ENCODE measurements around the gene SAMM50.
"Not testable (repeated sequence)": the region's sequence is repeated elsewhere in the genome, so short reads cannot be mapped to it uniquely, and the experiment has no call there.

SAMM50 gene

GRCh38 chr22:44004104-44004460, 48.8 kb downstream of the SAMM50 start:
- no peak for DNase-seq

GRCh38 chr22:44005524-44005923, 50.3 kb downstream of the SAMM50 start:
- no peak for DNase-seq

- DNase-seq = no peak
These were observed 56.9 kb downstream of the SAMM50 start for GRCh38 chr22:44012162-44012561.

GRCh38 chr22:44012591-44012990, 57.3 kb downstream of the SAMM50 start:
- no peak for DNase-seq

- DNase-seq = no peak
These were observed 59.0 kb downstream of the SAMM50 start for GRCh38 chr22:44014241-44014640.

- DNase-seq = not testable (repeated sequence)
These were observed 61.3 kb downstream of the SAMM50 start for GRCh38 chr22:44016586-44016985.

GRCh38 chr22:44018594-44018993, 63.4 kb downstream of the SAMM50 start:
- DNase-seq = no peak

GRCh38 chr22:44019416-44019815, 64.2 kb downstream of the SAMM50 start:
- DNase-seq = no peak

- no peak for DNase-seq
These were observed 64.6 kb downstream of the SAMM50 start for GRCh38 chr22:44019846-44020245.

GRCh38 chr22:44020981-44021380, 65.7 kb downstream of the SAMM50 start:
- no peak for DNase-seq

- no peak for DNase-seq
These were observed 68.4 kb downstream of the SAMM50 start for GRCh38 chr22:44023404-44024287.

- no peak for DNase-seq
These were observed 69.2 kb downstream of the SAMM50 start, which contains the start of gene PARVB for GRCh38 chr22:44024288-44024921. TSS of gene PARVB (plus strand) at chr22:44024302. CDS start at chr22:44024340, 38 bp downstream.

- DNase-seq = no peak
These were observed 70.2 kb downstream of the SAMM50 start for GRCh38 chr22:44025171-44026065.

- no peak for DNase-seq
These were observed 70.9 kb downstream of the SAMM50 start for GRCh38 chr22:44026066-44026629.

GRCh38 chr22:44026630-44027511, 71.6 kb downstream of the SAMM50 start:
- DNase-seq = peak in 3 of 4 experiments; percentile 26 to 40 (median 26)

- no peak for DNase-seq
These were observed 72.8 kb downstream of the SAMM50 start for GRCh38 chr22:44028091-44028490.

GRCh38 chr22:44029069-44029468, 73.8 kb downstream of the SAMM50 start:
- DNase-seq = no peak

- no peak for DNase-seq
These were observed 74.9 kb downstream of the SAMM50 start for GRCh38 chr22:44030051-44030701.

- DNase-seq = no peak
These were observed 75.5 kb downstream of the SAMM50 start for GRCh38 chr22:44030702-44031082.

- DNase-seq = no peak
These were observed 76.1 kb downstream of the SAMM50 start for GRCh38 chr22:44031158-44031952.
